Hepatocyte (in vitro differentiated cells): Measurements from ENCODE around the gene ARHGAP15. TPM values are rescaled to one million over a fixed set of nuclear protein-coding genes. Genes with fewer than 3 reads are reported as not detected.

ENCODE experiments used
- DNase-seq: peaks from one replicate; pipeline ENCODE4 v3.0.0-alpha.2; 2016; ENCODE audit warnings: low spot score
- H2AFZ ChIP-seq: fragments of 200-600 bp; sonication (generic); 2 replicates; pipeline ENCODE4 v1.6.0; 2016; ENCODE audit warnings: antibody characterized with exemption, mild to moderate bottlenecking
- H3K27ac ChIP-seq: fragments of 200-600 bp; sonication (generic); 2 replicates; pipeline ENCODE4 v1.5.1; 2016; ENCODE audit warnings: mild to moderate bottlenecking
- H3K27me3 ChIP-seq: fragments of 200-600 bp; sonication (generic); 2 replicates; pipeline ENCODE4 v1.6.1; 2016
- H3K36me3 ChIP-seq: fragments of 200-600 bp; sonication (generic); replicated peaks from 2 replicates; pipeline ENCODE4 v1.5.1; 2016; ENCODE audit warnings: low read depth; ENCODE audit not compliant: insufficient read depth
- H3K4me1 ChIP-seq: fragments of 200-600 bp; sonication (generic); 2 replicates; pipeline ENCODE4 v1.5.1; 2016; ENCODE audit warnings: mild to moderate bottlenecking, moderate library complexity; ENCODE audit not compliant: insufficient read depth
- H3K4me2 ChIP-seq: fragments of 200-600 bp; sonication (generic); 2 replicates; pipeline ENCODE4 v1.6.0; 2016
- H3K4me3 ChIP-seq: fragments of 200-600 bp; sonication (generic); 2 replicates; pipeline ENCODE4 v1.5.1; 2016; ENCODE audit warnings: mild to moderate bottlenecking
- H3K79me2 ChIP-seq: fragments of 200-600 bp; sonication (generic); 2 replicates; pipeline ENCODE4 v1.6.0; 2017; ENCODE audit warnings: mild to moderate bottlenecking
- H3K9me2 ChIP-seq: fragments of 200-600 bp; sonication (generic); replicated peaks from 2 replicates; pipeline ENCODE4 v1.6.0; 2017; ENCODE audit warnings: mild to moderate bottlenecking; ENCODE audit not compliant: insufficient read depth
- H3K9me3 ChIP-seq: fragments of 200-600 bp; sonication (generic); 2 replicates; pipeline ENCODE4 v1.5.1; 2016; ENCODE audit warnings: low read depth, mild to moderate bottlenecking
- H4K20me1 ChIP-seq: fragments of 200-600 bp; sonication (generic); 2 replicates; pipeline ENCODE4 v1.6.0; 2016; ENCODE audit warnings: mild to moderate bottlenecking; ENCODE audit not compliant: insufficient read depth, poor library complexity, severe bottlenecking
- CTCF ChIP-seq: fragments of 200-600 bp; sonication (generic); IDR thresholded peaks from 2 replicates; pipeline ENCODE4 v1.5.1; 2016; ENCODE audit warnings: antibody characterized with exemption, mild to moderate bottlenecking; ENCODE audit not compliant: poor library complexity
- EZH2 ChIP-seq: fragments of 200-600 bp; sonication (generic); IDR thresholded peaks from 2 replicates; pipeline ENCODE4 v1.6.1; 2016; ENCODE audit warnings: antibody characterized with exemption, mild to moderate bottlenecking, borderline replicate concordance
- EZH2phosphoT487 ChIP-seq: fragments of 200-600 bp; sonication (generic); IDR thresholded peaks from one replicate; pipeline ENCODE4 v1.6.1; 2018; ENCODE audit warnings: antibody characterized with exemption, mild to moderate bottlenecking, low read depth, moderate library complexity; ENCODE audit not compliant: unreplicated experiment, severe bottlenecking
- WGBS: methylation state at CpG from one replicate; pipeline ENCODE4 v1.1.6; 2016; ENCODE audit warnings: low lambda C conversion rate; ENCODE audit errors: missing lambda C conversion rate; 5-methylcytosine and 5-hydroxymethylcytosine counted together
- polyA plus RNA-seq: library from polyadenylated mRNA; unstranded; fragments of >200 nt; fragmentation: Nextera tagmentation; extraction: Ambion mirVana; gene quantifications from 2 replicates; pipeline ENCODE4 v1.2.1, GENCODE V29; 2016
- total RNA-seq: library from RNA; depleted of rRNA; stranded (reverse); fragments of >200 nt; gene quantifications from 2 replicates; pipeline ENCODE4 v1.2.3, GENCODE V29; 2014

ARHGAP15 gene
- total and polyA plus RNA-seq, 2 experiments from 2014 or later: 0.17 TPM; not detected in 1

DNA sequence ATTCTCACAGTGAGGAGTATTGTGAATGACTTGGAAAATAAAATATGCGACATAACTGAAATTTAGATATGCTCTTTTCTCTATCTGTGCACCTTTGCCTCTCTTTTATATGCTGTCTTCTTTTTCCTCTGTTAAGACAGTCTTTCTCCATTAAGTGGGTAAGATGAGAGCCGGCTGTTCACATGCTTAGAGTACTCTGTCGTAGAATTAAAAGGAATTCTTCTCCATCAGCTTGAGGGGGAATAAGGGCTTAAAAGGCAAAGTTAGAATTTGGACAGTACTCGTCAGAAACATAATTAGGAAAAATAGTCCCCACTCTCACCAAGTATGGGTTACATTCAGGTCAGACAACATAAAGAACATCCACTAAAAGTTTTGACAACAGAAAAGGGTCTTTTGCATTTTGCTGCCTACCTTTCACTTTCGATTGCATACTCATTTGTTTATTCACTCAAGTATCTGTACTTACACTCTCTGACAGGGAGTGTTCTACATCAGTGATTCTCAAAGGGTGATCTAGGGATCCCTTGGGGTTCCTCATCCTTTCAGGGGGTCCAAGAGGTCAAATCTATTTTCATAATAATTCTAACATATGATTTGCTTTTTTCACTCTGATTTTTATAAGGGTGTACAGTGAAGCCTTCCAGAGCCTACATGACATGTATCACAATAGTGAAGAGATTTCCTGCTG, 48.0 kb downstream of the ARHGAP15 start:
- Histone ChIP-seq H3K9me2 (no peaks in the 10 kb centered on the region), H3K4me1 (no peaks in the 10 kb centered on the region), H3K4me3 (no peak overlapping the region), H4K20me1 (no peaks in the 10 kb centered on the region), H3K9me3 (no peaks in the 10 kb centered on the region), H3K4me2 (peak overlapping the region; percentile 8), H3K36me3 (no peaks in the 10 kb centered on the region), H3K27ac (no peak overlapping the region), H3K27me3 (no peaks in the 10 kb centered on the region), H2AFZ (no peak overlapping the region), H3K79me2 (no peaks in the 10 kb centered on the region)
- no peak for DNase-seq
- WGBS: 78% methylated on average over 5 of the region's 5 CpGs
- no peak for TF ChIP-seq EZH2phosphoT487

- TF ChIP-seq EZH2phosphoT487 (no peak), CTCF (no peak), EZH2 (no peak)
- H2AFZ ChIP-seq: no peak overlapping the region
- no peak overlapping the region for H3K27ac ChIP-seq
- H3K36me3 ChIP-seq: no peaks in the 10 kb centered on the region
- H3K79me2 ChIP-seq: no peaks in the 10 kb centered on the region
- no peaks in the 10 kb centered on the region for H3K4me1 ChIP-seq
- no peak overlapping the region for H3K4me3 ChIP-seq
- no peaks in the 10 kb centered on the region for H4K20me1 ChIP-seq
- no peak for DNase-seq
- no peaks in the 10 kb centered on the region for H3K9me3 ChIP-seq
- H3K9me2 ChIP-seq: no peaks in the 10 kb centered on the region
- H3K27me3 ChIP-seq: no peaks in the 10 kb centered on the region
- no peak overlapping the region for H3K4me2 ChIP-seq
Observed at GRCh38 chr2:143181494-143181893, 52.3 kb downstream of the ARHGAP15 start.

DNA sequence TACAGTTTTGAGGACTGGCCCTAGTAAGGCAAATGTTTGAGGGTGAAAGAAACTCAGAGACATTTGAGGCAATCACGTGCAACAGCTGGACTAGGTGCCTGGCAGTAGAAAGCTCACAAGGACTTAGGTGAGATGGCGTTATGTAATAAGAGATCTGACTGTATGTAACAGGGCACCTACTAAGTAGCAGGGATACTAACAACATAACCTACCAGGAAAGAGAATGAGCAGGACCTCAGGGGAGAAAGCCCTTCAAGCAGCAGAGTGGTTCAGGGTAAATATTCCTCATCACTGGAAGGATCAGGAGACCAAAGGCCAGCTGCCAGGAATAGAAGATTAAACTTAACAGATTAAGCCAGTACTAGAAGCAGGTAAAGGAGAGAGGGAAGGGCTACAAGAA, 53.4 kb downstream of the ARHGAP15 start:
- 93% methylated on average over 2 of the region's 2 CpGs for WGBS
- TF ChIP-seq CTCF: no peak
- TF ChIP-seq EZH2phosphoT487: no peak
- no peak for TF ChIP-seq EZH2
- no peak overlapping the region for H3K27ac ChIP-seq

GRCh38 chr2:143183804-143184463, 54.7 kb downstream of the ARHGAP15 start:
- no peaks in the 10 kb centered on the region for H4K20me1 ChIP-seq
- no peak overlapping the region for H3K4me2 ChIP-seq
- no peaks in the 10 kb centered on the region for H3K79me2 ChIP-seq
- no peak for TF ChIP-seq EZH2
- TF ChIP-seq EZH2phosphoT487: no peak
- no peak for TF ChIP-seq CTCF
- H3K27me3 ChIP-seq: no peaks in the 10 kb centered on the region
- no peak overlapping the region for H2AFZ ChIP-seq
- no peak for DNase-seq
- H3K9me3 ChIP-seq: no peaks in the 10 kb centered on the region
- no peak overlapping the region for H3K4me3 ChIP-seq
- no peaks in the 10 kb centered on the region for H3K36me3 ChIP-seq
- no peak overlapping the region for H3K27ac ChIP-seq
- 86% methylated on average over 5 of the region's 5 CpGs for WGBS
- H3K9me2 ChIP-seq: no peaks in the 10 kb centered on the region
- H3K4me1 ChIP-seq: no peaks in the 10 kb centered on the region

More for the DNA sequence above, 53.4 kb downstream of the ARHGAP15 start:
- DNase-seq: no peak
- H3K79me2 ChIP-seq: no peaks in the 10 kb centered on the region
- no peaks in the 10 kb centered on the region for H3K9me2 ChIP-seq
- no peak overlapping the region for H3K4me3 ChIP-seq
- H3K9me3 ChIP-seq: no peaks in the 10 kb centered on the region
- no peaks in the 10 kb centered on the region for H3K27me3 ChIP-seq
- H4K20me1 ChIP-seq: no peaks in the 10 kb centered on the region
- H3K36me3 ChIP-seq: no peaks in the 10 kb centered on the region
- no peaks in the 10 kb centered on the region for H3K4me1 ChIP-seq
- no peak overlapping the region for H2AFZ ChIP-seq
- H3K4me2 ChIP-seq: no peak overlapping the region
